Adrenal gland (tissue), 12 donors: ENCODE data around the gene LYRM4. TPM values are rescaled to one million over a fixed set of nuclear protein-coding genes. Genes with fewer than 3 reads are reported as not detected.

Source experiments
- DNase-seq, 7 donors: peaks; one replicate each; pipeline ENCODE4 v3.0.0-alpha.2; 2019 to 2020
- H3K27ac ChIP-seq, 5 donors: fragments of 200-600 bp; sonication (generic) in 4 of 5; 1 replicate in 3 of 5; 2 replicates in 2 of 5; pipeline versions ENCODE4 v1.5.1 to v1.8.0; 2016 to 2020; ENCODE audit warnings: mild to moderate bottlenecking in 1 of 5
- H3K27me3 ChIP-seq: fragments of 200-600 bp; 2 replicates; pipeline ENCODE4 v1.8.0; 2021
- H3K36me3 ChIP-seq, 2 donors: fragments of 200-600 bp; replicated peaks in 1 of 2; 1 replicate in 1 of 2; 2 replicates in 1 of 2; pipeline versions ENCODE4 v1.5.1 to v1.8.0; 2018 to 2022
- H3K4me1 ChIP-seq, 2 donors: fragments of 200-600 bp; replicated peaks in 1 of 2; 1 replicate in 1 of 2; 2 replicates in 1 of 2; pipeline versions ENCODE4 v1.5.1 to v1.8.0; 2018 to 2021
- H3K4me3 ChIP-seq, 4 donors: fragments of 200-600 bp; sonication (generic) in 3 of 4; one replicate each; pipeline ENCODE4 v1.5.1; 2016 to 2018
- H3K9me3 ChIP-seq, 3 donors: fragments of 200-600 bp; sonication (generic) in 1 of 3; replicated peaks in 1 of 3; 1 replicate in 2 of 3; 2 replicates in 1 of 3; pipeline versions ENCODE4 v1.5.1 to v1.8.0; 2016 to 2021
- POLR2A ChIP-seq, 2 donors: fragments of 450-650 bp; IDR thresholded peaks; one replicate each; pipeline ENCODE4 v1.6.1; 2017; ENCODE audit warnings: antibody characterized with exemption in 2 of 2, mild to moderate bottlenecking in 2 of 2, moderate library complexity in 1 of 2
- WGBS, 4 donors: extraction: QIAGEN DNeasy Blood & Tissue Kit in 2 of 4; methylation state at CpG; one replicate each; pipeline versions ENCODE4 v1.1.5 to v1.1.7; 2013 to 2017; 5-methylcytosine and 5-hydroxymethylcytosine counted together
- intact Hi-C, 2 donors: fragments of 100-400 bp; cut with DNase I; formaldehyde crosslinking; loops; one replicate each; pipeline versions ENCODE4 v1.14.1 to v1.15.0; 2022 to 2023
- polyA plus RNA-seq, 3 donors: library from polyadenylated mRNA; stranded (reverse); fragments of 200-250 nt in 2 of 3; fragments of 350-450 nt in 1 of 3; fragmentation: Illumina TruSeq in 1 of 3; extraction: RNeasy Lipid Tissue Mini Kit (QIAGEN cat#74804) in 1 of 3; gene quantifications; one replicate each; pipeline ENCODE4 v1.2.3, GENCODE V29; 2013 to 2014
- total RNA-seq, 9 donors: library from RNA; depleted of rRNA in 4 of 9; stranded (reverse); fragments of >200 nt in 4 of 9; fragments of 120-200 nt in 1 of 9; fragmentation: NEBNext Ultra II Directional in 1 of 9; extraction: Animal tissue kit (Norgen Biotek cat#: 25700) in 1 of 9; gene quantifications; one replicate each; pipeline versions ENCODE4 v1.1.0 to v1.2.4, GENCODE V29; 2013 to 2023
- TF ChIP-seq, protein P1 (sequence below), 6 experiments: fragments of 450-650 bp in 4 of 6; fragments of 200-600 bp in 2 of 6; sonication (generic) in 1 of 6; IDR thresholded peaks; 1 replicate in 5 of 6; 2 replicates in 1 of 6; pipeline versions ENCODE4 v1.5.1 to v1.8.0; 2016 to 2021; ENCODE audit warnings: antibody characterized with exemption in 6 of 6, mild to moderate bottlenecking in 2 of 6, moderate library complexity in 1 of 6
- donor health status: healthy with polysubstance abuse.
- donor health status: Bipolar disorder and iron deficiency.
- donor health status: DM: yes; HTN: yes; CAD: no.
- donor health status: DM: no; HTN: no; CAD: no.
- donor health status: DM: no; HTN: no; CAD: no.
- donor health status: DM: yes; HTN: yes; CAD: no.

LYRM4 gene
- total and polyA plus RNA-seq, 12 donors, result 16.1 to 65.1 (median 29.9) TPM

DNA sequence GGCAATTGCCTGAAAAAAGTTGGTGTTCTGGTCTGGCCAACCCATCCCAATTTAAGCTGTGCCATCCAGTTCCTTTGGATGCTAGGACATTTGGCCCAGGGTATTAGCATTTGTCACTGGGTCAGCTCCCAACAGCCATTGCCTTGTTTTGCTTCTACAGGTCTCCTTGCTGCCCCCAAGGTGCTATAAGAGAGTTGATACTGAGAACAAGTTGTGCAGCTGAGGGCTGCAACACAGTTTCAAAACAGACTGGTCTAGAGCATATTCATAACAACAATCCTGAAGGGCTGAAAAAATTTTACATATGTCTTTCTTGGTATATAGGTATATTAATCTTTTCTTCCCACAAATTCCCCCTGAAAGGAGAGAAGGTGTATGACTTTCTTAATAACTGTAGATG is 61.0 kb downstream of the LYRM4 start:
- Histone ChIP-seq H3K27ac (no peak overlapping the region), H3K4me1 (peaks cover 1 to 4% of the 10 kb centered on the region in 2 donors), H3K9me3 (no peaks in the 10 kb centered on the region), H3K27me3 (no peaks in the 10 kb centered on the region), H3K36me3 (no peaks in the 10 kb centered on the region), H3K4me3 (no peak overlapping the region)
- no peak for DNase-seq
- intact Hi-C loops, result loop anchor here in 1 of 2 donors (10.0 kb wide), 1 partner anchor 55 kb away; no protein-coding TSS in a partner anchor
- TF ChIP-seq, protein P1, sequence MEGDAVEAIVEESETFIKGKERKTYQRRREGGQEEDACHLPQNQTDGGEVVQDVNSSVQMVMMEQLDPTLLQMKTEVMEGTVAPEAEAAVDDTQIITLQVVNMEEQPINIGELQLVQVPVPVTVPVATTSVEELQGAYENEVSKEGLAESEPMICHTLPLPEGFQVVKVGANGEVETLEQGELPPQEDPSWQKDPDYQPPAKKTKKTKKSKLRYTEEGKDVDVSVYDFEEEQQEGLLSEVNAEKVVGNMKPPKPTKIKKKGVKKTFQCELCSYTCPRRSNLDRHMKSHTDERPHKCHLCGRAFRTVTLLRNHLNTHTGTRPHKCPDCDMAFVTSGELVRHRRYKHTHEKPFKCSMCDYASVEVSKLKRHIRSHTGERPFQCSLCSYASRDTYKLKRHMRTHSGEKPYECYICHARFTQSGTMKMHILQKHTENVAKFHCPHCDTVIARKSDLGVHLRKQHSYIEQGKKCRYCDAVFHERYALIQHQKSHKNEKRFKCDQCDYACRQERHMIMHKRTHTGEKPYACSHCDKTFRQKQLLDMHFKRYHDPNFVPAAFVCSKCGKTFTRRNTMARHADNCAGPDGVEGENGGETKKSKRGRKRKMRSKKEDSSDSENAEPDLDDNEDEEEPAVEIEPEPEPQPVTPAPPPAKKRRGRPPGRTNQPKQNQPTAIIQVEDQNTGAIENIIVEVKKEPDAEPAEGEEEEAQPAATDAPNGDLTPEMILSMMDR (IDR thresholded peaks at IDR 0.05), result no peak
- no peak for TF ChIP-seq POLR2A (IDR thresholded peaks at IDR 0.05)

- intact Hi-C loops, result no loop called here
- Histone ChIP-seq H3K27ac (no peak overlapping the region), H3K4me1 (no peaks in the 10 kb centered on the region), H3K9me3 (no peaks in the 10 kb centered on the region), H3K36me3 (no peaks in the 10 kb centered on the region), H3K27me3 (no peaks in the 10 kb centered on the region), H3K4me3 (no peak overlapping the region)
- no peak for TF ChIP-seq POLR2A (IDR thresholded peaks at IDR 0.05)
- TF ChIP-seq, protein P1 (IDR thresholded peaks at IDR 0.05), result no peak
- WGBS, 4 donors, result 91 to 100% (median 94%) methylated on average over 2 of the region's 2 CpGs
- DNase-seq, result no peak
These were observed 61.5 kb downstream of the LYRM4 start for GRCh38 chr6:5199283-5199682.

DNA sequence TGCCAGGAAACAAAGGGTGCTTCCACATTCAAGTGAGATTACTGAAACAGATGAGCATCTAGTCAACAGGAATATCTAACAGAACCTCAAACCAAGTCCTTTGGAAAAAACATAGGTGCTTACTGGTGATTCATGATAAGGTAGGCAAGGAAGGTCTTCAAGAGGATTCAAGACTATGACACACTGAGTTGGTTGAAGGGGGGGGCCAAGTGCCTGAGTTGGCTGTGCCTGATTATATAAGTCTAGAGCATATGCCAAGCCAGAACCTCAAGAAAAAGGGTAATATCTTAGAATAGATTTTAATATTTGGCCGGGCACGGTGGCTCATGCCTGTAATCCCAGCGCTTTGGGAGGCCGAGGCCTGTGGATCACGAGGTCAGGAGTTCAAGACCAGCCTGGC is 63.7 kb downstream of the LYRM4 start:
- Histone ChIP-seq H3K4me3 (no peak overlapping the region), H3K27ac (no peak overlapping the region), H3K27me3 (no peaks in the 10 kb centered on the region), H3K9me3 (no peaks in the 10 kb centered on the region), H3K36me3 (no peaks in the 10 kb centered on the region), H3K4me1 (no peaks in the 10 kb centered on the region)
- 93 to 98% (median 97%) methylated on average over 5 of the region's 5 CpGs for WGBS, 4 donors
- DNase-seq, result no peak
- intact Hi-C loops, result no loop called here
- TF ChIP-seq, protein P1 (IDR thresholded peaks at IDR 0.05), result no peak
- TF ChIP-seq POLR2A (IDR thresholded peaks at IDR 0.05), result no peak

DNA sequence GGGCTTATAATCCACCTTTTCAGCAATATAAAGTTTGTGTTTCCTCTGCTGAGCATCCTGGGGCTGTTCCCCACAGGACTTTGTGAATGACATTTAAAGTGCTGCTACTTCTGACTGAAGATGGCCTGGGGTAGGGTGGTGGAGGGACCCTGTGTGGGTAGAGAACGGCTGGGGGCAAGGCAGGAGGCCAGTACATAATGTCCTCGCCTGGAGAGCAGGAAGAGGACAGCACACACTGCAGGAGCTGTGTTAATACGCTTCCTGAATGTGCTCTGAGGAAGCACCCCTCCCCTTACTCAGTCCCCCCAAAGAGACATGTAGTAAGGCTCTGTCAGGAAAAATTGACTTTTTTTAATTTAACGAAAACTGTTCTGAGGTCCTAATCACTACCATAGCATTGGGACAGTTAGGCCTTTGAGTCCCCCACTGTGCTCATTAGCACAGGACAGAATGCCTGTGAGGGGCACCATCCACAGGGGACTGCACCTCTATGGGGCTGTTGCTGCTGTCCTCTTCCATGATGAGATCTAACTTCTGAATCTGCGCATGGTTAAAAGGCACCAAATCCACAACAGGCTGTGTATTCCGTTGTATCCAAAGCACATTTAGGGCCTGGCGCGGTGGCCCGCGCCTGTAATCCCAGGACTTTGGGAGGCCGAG is 68.5 kb downstream of the LYRM4 start:
- Histone ChIP-seq H3K27me3 (no peaks in the 10 kb centered on the region), H3K36me3 (no peaks in the 10 kb centered on the region), H3K27ac (no peak overlapping the region), H3K4me1 (peaks cover 0 to 24% of the 10 kb centered on the region in 2 donors), H3K4me3 (no peak overlapping the region), H3K9me3 (no peaks in the 10 kb centered on the region)
- TF ChIP-seq, protein P1 (IDR thresholded peaks at IDR 0.05), result no peak
- TF ChIP-seq POLR2A (IDR thresholded peaks at IDR 0.05), result no peak
- WGBS, 4 donors, result 87 to 95% (median 90%) methylated on average over 11 of the region's 11 CpGs
- intact Hi-C loops, result no loop called here
- DNase-seq, result no peak
